Naive B cell (primary cell): ENCODE measurements around the gene CIRBP. TPM values are rescaled to one million over a fixed set of nuclear protein-coding genes. Genes with fewer than 3 reads are reported as not detected.
A peak's percentile ranks its signal among the peaks of the same experiment; 100 is the strongest.
"Not testable (repeated sequence)": the region's sequence is repeated elsewhere in the genome, so short reads cannot be mapped to it uniquely, and the experiment has no call there.

Experiments used
- ATAC-seq, 2 donors: fragments of 150-1000 bp; cut with Tn5 transposase; 2 replicates each; pipeline ENCODE4 v1.10.0; 2021; ENCODE audit warnings: low read depth in 2 of 2, mild to moderate bottlenecking in 2 of 2, moderate library complexity in 2 of 2
- DNase-seq: peaks from one replicate; pipeline ENCODE4 v3.0.0; 2022
- H3K27ac Mint-ChIP-seq, 6 donors: one replicate each; pipeline ENCODE4 v1.8.0; 2020 to 2022; ENCODE audit warnings: mild to moderate bottlenecking in 6 of 6, mixed read lengths in 6 of 6, moderate library complexity in 5 of 6, inconsistent platforms in 2 of 6
- H3K27me3 Mint-ChIP-seq, 3 donors: one replicate each; pipeline ENCODE4 v1.8.0; 2021 to 2022; ENCODE audit warnings: mixed read lengths in 3 of 3, mild to moderate bottlenecking in 1 of 3
- H3K36me3 Mint-ChIP-seq, 2 donors: one replicate each; pipeline ENCODE4 v1.8.0; 2020 to 2022; ENCODE audit warnings: mixed read lengths in 2 of 2, inconsistent platforms in 1 of 2, mild to moderate bottlenecking in 1 of 2
- H3K4me1 Mint-ChIP-seq, 3 donors: one replicate each; pipeline ENCODE4 v1.8.0; 2020 to 2022; ENCODE audit warnings: mixed read lengths in 3 of 3, inconsistent platforms in 1 of 3, mild to moderate bottlenecking in 1 of 3, moderate library complexity in 1 of 3
- H3K4me3 Mint-ChIP-seq, 8 donors: one replicate each; pipeline ENCODE4 v1.8.0; 2020 to 2022; ENCODE audit warnings: mild to moderate bottlenecking in 8 of 8, mixed read lengths in 8 of 8, moderate library complexity in 8 of 8, inconsistent platforms in 2 of 8
- H3K9me3 Mint-ChIP-seq, 7 donors: one replicate each; pipeline ENCODE4 v1.8.0; 2020 to 2022; ENCODE audit warnings: mixed read lengths in 7 of 7, mild to moderate bottlenecking in 5 of 7, inconsistent platforms in 2 of 7, moderate library complexity in 1 of 7
- polyA plus RNA-seq, 6 donors: library from polyadenylated mRNA; unstranded; fragments of 300-500 nt; fragmentation: Illumina TruSeq; gene quantifications; one replicate each; pipeline ENCODE4 v1.2.3, GENCODE V29; 2021; ENCODE audit warnings: low read depth in 6 of 6

Gene CIRBP
- polyA plus RNA-seq, 6 donors from 2014 or later = 253 to 449 (median 334) TPM

GRCh38 chr19:1311543-1312091 is 42.5 kb downstream of the CIRBP start:
- Mint-ChIP-seq H3K27ac (no peak overlapping the region), H3K4me1 (peaks cover 0 to 4% (median 0%) of the 10 kb centered on the region in 3 donors), H3K4me3 (no peak overlapping the region), H3K36me3 (no peaks in the 10 kb centered on the region), H3K9me3 (no peaks in the 10 kb centered on the region), H3K27me3 (peaks cover 0 to 9% (median 4%) of the 10 kb centered on the region in 3 donors)
- DNase-seq (no peak), ATAC-seq (no peak)

- no peaks in the 10 kb centered on the region for H3K36me3 Mint-ChIP-seq
- peaks cover 11 to 23% (median 12%) of the 10 kb centered on the region in 3 donors for H3K27me3 Mint-ChIP-seq
- H3K9me3 Mint-ChIP-seq = no peaks in the 10 kb centered on the region
Observed at GRCh38 chr19:1312767-1313694, 43.9 kb downstream of the CIRBP start.

GRCh38 chr19:1313695-1314613 is 44.8 kb downstream of the CIRBP start:
- H3K36me3 Mint-ChIP-seq = no peaks in the 10 kb centered on the region
- H3K27me3 Mint-ChIP-seq = peaks cover 12 to 28% (median 13%) of the 10 kb centered on the region in 3 donors
- DNase-seq (no peak), ATAC-seq (no peak)
- H3K27ac Mint-ChIP-seq = no peak overlapping the region
- no peak overlapping the region for H3K4me3 Mint-ChIP-seq
- H3K4me1 Mint-ChIP-seq = peaks cover 0 to 6% (median 0%) of the 10 kb centered on the region in 3 donors
- H3K9me3 Mint-ChIP-seq = no peaks in the 10 kb centered on the region

More at GRCh38 chr19:1312767-1313694, 43.9 kb downstream of the CIRBP start:
- Mint-ChIP-seq H3K4me1 (peaks cover 0 to 4% (median 0%) of the 10 kb centered on the region in 3 donors), H3K27ac (no peak overlapping the region), H3K4me3 (no peak overlapping the region)
- no peak for DNase-seq
- no peak for ATAC-seq

- DNase-seq = peak; percentile 24
- ATAC-seq = peak; percentile 67 to 74
- H3K36me3 Mint-ChIP-seq = no peaks in the 10 kb centered on the region
- H3K4me1 Mint-ChIP-seq = peaks cover 0 to 6% (median 0%) of the 10 kb centered on the region in 3 donors
- H3K27me3 Mint-ChIP-seq = peaks cover 12 to 34% (median 19%) of the 10 kb centered on the region in 3 donors
- peak overlapping the region in 1 of 8 donors; percentile 20 for H3K4me3 Mint-ChIP-seq
- no peak overlapping the region for H3K27ac Mint-ChIP-seq
- H3K9me3 Mint-ChIP-seq = no peaks in the 10 kb centered on the region
Observed at GRCh38 chr19:1315470-1316166, 46.5 kb downstream of the CIRBP start.

GRCh38 chr19:1316466-1316865 is 47.3 kb downstream of the CIRBP start:
- ATAC-seq (no peak), DNase-seq (no peak)
- H3K4me3 Mint-ChIP-seq = peak overlapping the region in 1 of 8 donors; percentile 20
- H3K4me1 Mint-ChIP-seq = peaks cover 0 to 6% (median 0%) of the 10 kb centered on the region in 3 donors
- H3K36me3 Mint-ChIP-seq = no peaks in the 10 kb centered on the region
- H3K9me3 Mint-ChIP-seq = no peaks in the 10 kb centered on the region
- no peak overlapping the region for H3K27ac Mint-ChIP-seq
- peaks cover 18 to 38% (median 19%) of the 10 kb centered on the region in 3 donors for H3K27me3 Mint-ChIP-seq

- Mint-ChIP-seq H3K27me3 (peaks cover 20 to 46% (median 23%) of the 10 kb centered on the region in 3 donors), H3K36me3 (peaks cover under 1 to 4% of the 10 kb centered on the region in 2 donors), H3K4me3 (peak overlapping the region in 4 of 8 donors; percentile 20 to 56 (median 40)), H3K4me1 (peaks cover 0 to 6% (median 1%) of the 10 kb centered on the region in 3 donors), H3K9me3 (no peaks in the 10 kb centered on the region), H3K27ac (no peak overlapping the region)
- no peak for DNase-seq
- ATAC-seq = no peak
Observed at GRCh38 chr19:1317274-1318003, 48.3 kb downstream of the CIRBP start.

GRCh38 chr19:1318678-1319471 is 49.7 kb downstream of the CIRBP start:
- Mint-ChIP-seq H3K4me3 (no peak overlapping the region), H3K4me1 (peaks cover 0 to 7% (median 6%) of the 10 kb centered on the region in 3 donors), H3K27ac (peak overlapping the region in 1 of 6 donors; percentile 54), H3K9me3 (no peaks in the 10 kb centered on the region), H3K27me3 (peaks cover 23 to 57% (median 34%) of the 10 kb centered on the region in 3 donors), H3K36me3 (peaks cover 4 to 11% of the 10 kb centered on the region in 2 donors)
- DNase-seq (no peak), ATAC-seq (no peak)

GRCh38 chr19:1320282-1320650 is 51.1 kb downstream of the CIRBP start:
- H3K9me3 Mint-ChIP-seq, ATAC-seq: not testable (repeated sequence)
- H3K4me1 Mint-ChIP-seq = peaks cover 0 to 11% (median 10%) of the 10 kb centered on the region in 3 donors

GRCh38 chr19:1321539-1321938 is 52.4 kb downstream of the CIRBP start:
- DNase-seq = no peak
- Mint-ChIP-seq H3K27ac (no peak overlapping the region), H3K4me3 (peak overlapping the region in 1 of 8 donors; percentile 79), H3K9me3 (no peaks in the 10 kb centered on the region), H3K36me3 (peaks cover 4 to 11% of the 10 kb centered on the region in 2 donors), H3K4me1 (peaks cover 0 to 11% (median 7%) of the 10 kb centered on the region in 3 donors), H3K27me3 (peaks cover 29 to 64% (median 41%) of the 10 kb centered on the region in 3 donors)
- no peak for ATAC-seq

More at GRCh38 chr19:1320282-1320650, 51.1 kb downstream of the CIRBP start:
- Mint-ChIP-seq H3K27me3 (peaks cover 29 to 61% (median 41%) of the 10 kb centered on the region in 3 donors), H3K36me3 (peaks cover 4 to 11% of the 10 kb centered on the region in 2 donors)
- not testable (repeated sequence) for DNase-seq, H3K4me3 Mint-ChIP-seq, H3K27ac Mint-ChIP-seq

GRCh38 chr19:1322198-1322981 is 53.3 kb downstream of the CIRBP start:
- no peak for DNase-seq
- H3K27me3 Mint-ChIP-seq = peaks cover 30 to 57% (median 36%) of the 10 kb centered on the region in 3 donors
- no peak overlapping the region for H3K4me3 Mint-ChIP-seq
- no peak overlapping the region for H3K27ac Mint-ChIP-seq
- peaks cover 0 to 11% (median 7%) of the 10 kb centered on the region in 3 donors for H3K4me1 Mint-ChIP-seq
- peaks cover 4 to 11% of the 10 kb centered on the region in 2 donors for H3K36me3 Mint-ChIP-seq
- no peak for ATAC-seq
- H3K9me3 Mint-ChIP-seq = no peaks in the 10 kb centered on the region
